ENCODE data around the gene CHRD.

CHRD gene

DNA sequence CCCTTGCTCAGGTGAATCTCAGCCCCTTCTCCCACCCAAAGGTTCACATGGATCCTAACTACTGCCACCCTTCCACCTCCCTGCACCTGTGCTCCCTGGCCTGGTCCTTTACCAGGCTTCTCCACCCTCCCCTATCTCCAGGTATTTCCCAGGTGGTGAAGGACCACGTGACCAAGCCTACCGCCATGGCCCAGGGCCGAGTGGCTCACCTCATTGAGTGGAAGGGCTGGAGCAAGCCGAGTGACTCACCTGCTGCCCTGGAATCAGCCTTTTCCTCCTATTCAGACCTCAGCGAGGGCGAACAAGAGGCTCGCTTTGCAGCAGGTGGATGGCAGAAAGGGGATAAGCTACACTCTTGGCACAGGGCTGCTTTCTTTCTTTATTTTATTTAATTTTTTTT is 37.9 kb upstream of the CHRD start:
- H3K4me1 Mint-ChIP-seq (ENCODE audit: low read depth): peaks cover 12% of the 10 kb centered on the region
- no peak overlapping the region for H3K27ac Mint-ChIP-seq
- peaks cover 3% of the 10 kb centered on the region for H3K36me3 Mint-ChIP-seq (ENCODE audit: low read depth)
- no peaks in the 10 kb centered on the region for H3K27me3 Mint-ChIP-seq
- no peaks in the 10 kb centered on the region for H3K9me3 Mint-ChIP-seq
- H3K4me3 Mint-ChIP-seq: no peak overlapping the region

DNA sequence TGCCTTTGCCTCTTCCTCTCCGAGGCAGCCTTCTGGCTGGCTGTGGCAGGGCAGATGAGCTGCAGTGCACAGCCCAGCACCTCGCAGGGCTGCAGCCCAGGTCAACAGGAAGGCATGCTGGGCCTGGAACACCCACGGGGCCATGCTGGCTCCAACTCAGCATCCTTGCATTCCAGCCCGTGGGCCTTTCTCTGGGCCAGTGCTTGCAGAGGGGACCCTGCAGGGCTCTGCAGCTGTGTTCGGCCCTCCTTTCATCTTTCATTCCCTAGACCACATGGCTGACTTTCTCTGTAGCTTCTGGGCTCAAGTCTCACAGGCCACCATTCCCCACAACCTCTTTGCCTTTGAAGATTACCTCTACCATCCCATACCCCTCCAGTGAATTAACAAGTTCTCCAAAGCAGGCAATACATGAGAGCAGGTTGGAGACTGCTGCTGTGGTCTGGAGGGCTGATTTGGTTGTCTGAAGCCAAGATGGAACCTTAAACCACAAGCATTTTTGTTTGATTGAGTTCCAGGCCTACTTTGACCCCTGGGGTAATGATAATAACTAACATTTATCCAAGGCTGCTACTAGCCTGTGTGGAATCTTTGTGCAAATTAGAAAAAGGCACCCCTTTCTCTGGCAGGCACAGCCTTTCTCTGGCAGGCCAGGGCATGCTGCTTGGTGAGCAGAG is 36.5 kb upstream of the CHRD start:
- Mint-ChIP-seq H3K4me1 (ENCODE audit: low read depth) (no peaks in the 10 kb centered on the region), H3K27me3 (no peaks in the 10 kb centered on the region)

DNA sequence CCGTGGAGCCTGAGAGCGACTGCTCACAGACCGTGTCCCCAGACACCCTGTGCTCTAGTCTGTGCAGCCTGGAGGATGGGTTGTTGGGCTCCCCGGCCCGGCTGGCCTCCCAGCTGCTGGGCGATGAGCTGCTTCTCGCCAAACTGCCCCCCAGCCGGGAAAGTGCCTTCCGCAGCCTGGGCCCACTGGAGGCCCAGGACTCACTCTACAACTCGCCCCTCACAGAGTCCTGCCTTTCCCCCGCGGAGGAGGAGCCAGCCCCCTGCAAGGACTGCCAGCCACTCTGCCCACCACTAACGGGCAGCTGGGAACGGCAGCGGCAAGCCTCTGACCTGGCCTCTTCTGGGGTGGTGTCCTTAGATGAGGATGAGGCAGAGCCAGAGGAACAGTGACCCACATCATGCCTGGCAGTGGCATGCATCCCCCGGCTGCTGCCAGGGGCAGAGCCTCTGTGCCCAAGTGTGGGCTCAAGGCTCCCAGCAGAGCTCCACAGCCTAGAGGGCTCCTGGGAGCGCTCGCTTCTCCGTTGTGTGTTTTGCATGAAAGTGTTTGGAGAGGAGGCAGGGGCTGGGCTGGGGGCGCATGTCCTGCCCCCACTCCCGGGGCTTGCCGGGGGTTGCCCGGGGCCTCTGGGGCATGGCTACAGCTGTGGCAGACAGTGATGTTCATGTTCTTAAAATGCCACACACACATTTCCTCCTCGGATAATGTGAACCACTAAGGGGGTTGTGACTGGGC is 35.1 kb upstream of the CHRD start:
- Mint-ChIP-seq H3K4me3 (no peak overlapping the region), H3K27ac (no peak overlapping the region), H3K27me3 (no peaks in the 10 kb centered on the region), H3K36me3 (ENCODE audit: low read depth) (peaks cover 3% of the 10 kb centered on the region), H3K4me1 (ENCODE audit: low read depth) (no peaks in the 10 kb centered on the region), H3K9me3 (no peaks in the 10 kb centered on the region)

More for the DNA sequence above, 36.5 kb upstream of the CHRD start:
- no peaks in the 10 kb centered on the region for H3K9me3 Mint-ChIP-seq
- H3K4me3 Mint-ChIP-seq: no peak overlapping the region
- H3K36me3 Mint-ChIP-seq (ENCODE audit: low read depth): peaks cover 3% of the 10 kb centered on the region
- no peak overlapping the region for H3K27ac Mint-ChIP-seq

DNA sequence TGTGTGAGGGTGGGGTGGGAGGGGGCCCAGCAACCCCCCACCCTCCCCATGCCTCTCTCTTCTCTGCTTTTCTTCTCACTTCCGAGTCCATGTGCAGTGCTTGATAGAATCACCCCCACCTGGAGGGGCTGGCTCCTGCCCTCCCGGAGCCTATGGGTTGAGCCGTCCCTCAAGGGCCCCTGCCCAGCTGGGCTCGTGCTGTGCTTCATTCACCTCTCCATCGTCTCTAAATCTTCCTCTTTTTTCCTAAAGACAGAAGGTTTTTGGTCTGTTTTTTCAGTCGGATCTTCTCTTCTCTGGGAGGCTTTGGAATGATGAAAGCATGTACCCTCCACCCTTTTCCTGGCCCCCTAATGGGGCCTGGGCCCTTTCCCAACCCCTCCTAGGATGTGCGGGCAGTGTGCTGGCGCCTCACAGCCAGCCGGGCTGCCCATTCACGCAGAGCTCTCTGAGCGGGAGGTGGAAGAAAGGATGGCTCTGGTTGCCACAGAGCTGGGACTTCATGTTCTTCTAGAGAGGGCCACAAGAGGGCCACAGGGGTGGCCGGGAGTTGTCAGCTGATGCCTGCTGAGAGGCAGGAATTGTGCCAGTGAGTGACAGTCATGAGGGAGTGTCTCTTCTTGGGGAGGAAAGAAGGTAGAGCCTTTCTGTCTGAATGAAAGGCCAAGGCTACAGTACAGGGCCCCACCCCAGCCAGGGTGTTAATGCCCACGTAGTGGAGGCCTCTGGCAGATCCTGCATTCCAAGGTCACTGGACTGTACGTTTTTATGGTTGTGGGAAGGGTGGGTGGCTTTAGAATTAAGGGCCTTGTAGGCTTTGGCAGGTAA is 34.3 kb upstream of the CHRD start:
- Mint-ChIP-seq H3K4me3 (no peak overlapping the region), H3K9me3 (no peaks in the 10 kb centered on the region), H3K36me3 (ENCODE audit: low read depth) (peaks cover 3% of the 10 kb centered on the region), H3K27me3 (no peaks in the 10 kb centered on the region), H3K27ac (no peak overlapping the region), H3K4me1 (ENCODE audit: low read depth) (no peaks in the 10 kb centered on the region)

DNA sequence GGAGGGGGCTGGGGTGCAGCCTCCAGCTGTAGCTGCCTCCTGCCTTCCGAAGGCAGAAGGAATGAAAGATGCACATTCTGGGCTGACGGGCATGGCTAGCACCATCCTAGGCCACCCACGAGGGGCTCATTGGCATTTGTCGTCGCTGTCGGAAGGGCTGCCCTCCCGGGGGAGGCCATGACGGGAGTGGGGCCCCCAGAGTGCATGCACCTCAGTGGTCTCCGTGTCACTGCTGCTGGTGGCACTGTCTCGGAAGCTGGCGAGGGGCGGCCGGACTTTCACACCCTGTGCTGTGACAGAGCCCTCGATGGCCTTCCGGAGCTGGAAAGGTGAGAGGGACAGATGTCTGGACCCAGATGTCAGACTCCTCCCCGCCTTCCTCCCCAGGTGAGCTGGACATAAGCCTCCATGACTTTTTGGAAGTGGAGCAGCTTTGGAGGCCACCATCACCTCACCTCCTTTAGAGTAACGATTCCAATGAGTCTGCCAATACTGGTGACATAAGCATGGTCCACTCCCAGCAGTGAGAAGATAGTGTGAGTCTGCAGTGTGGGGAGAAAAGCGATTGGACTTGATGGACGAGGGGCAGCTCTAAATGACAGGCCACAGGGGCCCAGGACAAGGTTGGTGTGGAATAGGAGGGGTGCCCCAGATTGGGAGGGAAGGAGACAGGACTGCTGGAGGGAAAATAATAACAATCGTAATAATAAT is 33.2 kb upstream of the CHRD start:
- H3K27me3 Mint-ChIP-seq: no peaks in the 10 kb centered on the region
- no peaks in the 10 kb centered on the region for H3K9me3 Mint-ChIP-seq
- no peak overlapping the region for H3K4me3 Mint-ChIP-seq
- no peaks in the 10 kb centered on the region for H3K4me1 Mint-ChIP-seq (ENCODE audit: low read depth)
- peaks cover 3% of the 10 kb centered on the region for H3K36me3 Mint-ChIP-seq (ENCODE audit: low read depth)
- no peak overlapping the region for H3K27ac Mint-ChIP-seq

DNA sequence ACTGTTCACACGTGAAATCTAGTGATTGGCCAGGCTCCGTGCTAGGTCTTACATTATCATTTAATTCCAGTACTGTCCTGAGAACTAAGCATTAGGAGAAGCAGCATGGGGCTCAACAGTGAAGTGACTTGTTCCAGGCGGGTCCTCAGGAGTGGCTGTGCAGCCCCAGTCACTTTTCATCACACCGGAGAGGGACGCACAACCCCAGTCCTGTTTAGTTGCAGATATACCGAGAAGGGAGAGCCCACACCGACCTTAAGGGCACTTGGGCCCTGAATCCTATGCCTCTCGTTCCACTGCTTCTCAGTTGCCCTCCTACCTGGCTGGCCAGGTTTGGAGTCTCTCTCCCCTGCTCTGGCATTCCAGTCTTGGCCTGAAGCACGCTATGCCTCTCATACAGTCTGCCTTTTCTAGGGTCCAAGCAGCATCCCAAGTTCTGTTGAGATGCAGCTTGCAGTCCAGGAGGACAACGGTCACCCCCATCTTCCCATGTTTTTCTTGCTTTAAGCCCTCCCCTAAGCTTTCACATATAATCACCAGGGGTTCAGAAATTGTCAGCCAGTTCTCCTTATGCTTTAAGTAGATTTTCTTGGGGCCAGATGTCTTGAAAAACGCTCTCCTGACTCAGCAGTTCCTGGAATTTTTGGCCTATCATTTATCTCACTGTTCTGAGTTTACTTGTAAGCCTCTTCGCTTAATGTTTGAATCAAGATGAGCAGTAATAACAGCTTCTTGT is 32.4 kb upstream of the CHRD start:
- no peaks in the 10 kb centered on the region for H3K4me1 Mint-ChIP-seq (ENCODE audit: low read depth)
- H3K36me3 Mint-ChIP-seq (ENCODE audit: low read depth): peaks cover 3% of the 10 kb centered on the region
- H3K9me3 Mint-ChIP-seq: no peaks in the 10 kb centered on the region
- H3K27ac Mint-ChIP-seq: no peak overlapping the region
- no peaks in the 10 kb centered on the region for H3K27me3 Mint-ChIP-seq
- H3K4me3 Mint-ChIP-seq: no peak overlapping the region

DNA sequence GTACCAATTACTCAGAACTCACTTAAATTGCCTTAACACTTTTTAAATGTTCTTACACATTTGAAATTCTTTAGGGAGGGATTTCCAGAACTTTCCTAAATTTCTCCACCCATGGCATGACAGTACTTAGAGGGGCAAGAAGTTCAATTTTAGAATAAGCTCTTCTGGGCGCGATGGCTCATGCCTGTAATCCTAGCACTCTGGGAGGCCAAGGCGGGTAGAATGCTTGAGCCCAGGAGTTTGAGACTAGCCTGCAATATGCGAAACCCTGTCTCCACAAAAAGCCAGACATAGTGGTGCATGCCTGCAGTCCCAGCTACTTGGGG is 31.8 kb upstream of the CHRD start:
- no peaks in the 10 kb centered on the region for H3K9me3 Mint-ChIP-seq
- no peaks in the 10 kb centered on the region for H3K4me1 Mint-ChIP-seq (ENCODE audit: low read depth)
- H3K4me3 Mint-ChIP-seq: no peak overlapping the region
- H3K36me3 Mint-ChIP-seq (ENCODE audit: low read depth): peaks cover 3% of the 10 kb centered on the region
- no peak overlapping the region for H3K27ac Mint-ChIP-seq
- H3K27me3 Mint-ChIP-seq: no peaks in the 10 kb centered on the region

DNA sequence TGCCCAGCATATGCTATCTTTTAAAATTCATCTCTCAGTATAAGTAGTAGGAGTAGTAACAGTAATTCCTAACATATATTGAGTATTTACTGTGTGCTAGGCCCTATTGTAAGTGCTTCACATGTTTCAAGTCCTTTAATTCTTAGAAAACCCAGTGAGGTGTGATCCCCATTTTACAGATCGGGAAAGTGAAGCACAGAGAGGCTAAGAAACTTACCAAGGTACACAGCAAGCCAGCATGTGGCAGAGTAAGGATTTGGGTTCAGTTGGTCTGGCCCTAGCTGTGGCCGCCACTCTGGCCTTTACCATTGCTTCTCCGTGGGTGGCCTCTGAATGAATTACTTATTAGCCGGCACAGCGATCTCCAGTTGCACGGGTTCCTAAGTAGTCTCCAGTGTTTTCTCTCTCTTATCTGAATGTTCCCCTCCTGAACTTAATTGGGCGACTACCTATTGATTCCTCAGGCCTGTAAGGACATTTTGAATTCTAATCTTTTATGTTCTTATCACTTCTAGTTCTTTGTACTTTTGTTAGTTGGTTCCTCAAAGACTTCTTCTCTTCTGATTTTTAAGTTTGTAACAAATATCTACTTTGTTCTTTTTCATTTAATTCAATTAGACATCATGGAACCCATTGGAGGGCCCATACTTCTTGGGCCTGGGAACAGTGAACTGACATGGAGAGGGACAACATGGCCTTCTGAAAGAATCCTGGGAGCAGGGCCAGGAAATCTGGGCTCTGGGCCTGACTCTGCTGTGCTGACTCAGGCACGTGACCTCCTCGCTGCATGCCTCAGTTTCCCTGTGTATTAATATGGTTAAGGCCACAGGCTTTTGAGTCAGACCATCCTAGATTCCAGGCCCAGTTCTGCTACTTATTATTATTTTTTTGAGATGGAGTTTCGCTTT is 30.0 kb upstream of the CHRD start:
- H3K4me3 Mint-ChIP-seq: no peak overlapping the region
- no peaks in the 10 kb centered on the region for H3K9me3 Mint-ChIP-seq
- H3K27ac Mint-ChIP-seq: no peak overlapping the region
- peaks cover 3% of the 10 kb centered on the region for H3K36me3 Mint-ChIP-seq (ENCODE audit: low read depth)
- H3K4me1 Mint-ChIP-seq (ENCODE audit: low read depth): no peaks in the 10 kb centered on the region
- H3K27me3 Mint-ChIP-seq: no peaks in the 10 kb centered on the region

DNA sequence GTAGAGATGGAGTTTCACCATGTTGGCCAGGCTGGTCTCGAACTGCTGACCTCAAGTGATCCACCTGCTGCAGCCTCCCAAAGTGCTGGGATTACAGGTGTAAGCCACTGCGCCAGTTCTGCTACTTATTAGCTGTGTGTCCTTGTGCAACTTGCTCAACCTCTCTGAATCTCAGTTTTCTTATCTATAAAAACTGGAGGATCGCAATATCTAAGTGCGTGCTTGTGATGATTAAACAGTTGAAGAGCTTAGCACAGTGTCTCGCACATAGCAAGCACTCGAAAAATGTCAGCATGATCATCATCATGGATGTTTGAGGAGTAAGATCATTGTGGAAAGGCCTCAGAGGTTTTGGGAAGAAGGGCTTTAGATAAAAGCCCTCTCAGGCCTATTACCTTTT is 29.2 kb upstream of the CHRD start:
- Mint-ChIP-seq H3K27ac (no peak overlapping the region), H3K4me1 (ENCODE audit: low read depth) (no peaks in the 10 kb centered on the region), H3K9me3 (no peaks in the 10 kb centered on the region), H3K36me3 (ENCODE audit: low read depth) (peaks cover 6% of the 10 kb centered on the region), H3K4me3 (no peak overlapping the region), H3K27me3 (no peaks in the 10 kb centered on the region)

DNA sequence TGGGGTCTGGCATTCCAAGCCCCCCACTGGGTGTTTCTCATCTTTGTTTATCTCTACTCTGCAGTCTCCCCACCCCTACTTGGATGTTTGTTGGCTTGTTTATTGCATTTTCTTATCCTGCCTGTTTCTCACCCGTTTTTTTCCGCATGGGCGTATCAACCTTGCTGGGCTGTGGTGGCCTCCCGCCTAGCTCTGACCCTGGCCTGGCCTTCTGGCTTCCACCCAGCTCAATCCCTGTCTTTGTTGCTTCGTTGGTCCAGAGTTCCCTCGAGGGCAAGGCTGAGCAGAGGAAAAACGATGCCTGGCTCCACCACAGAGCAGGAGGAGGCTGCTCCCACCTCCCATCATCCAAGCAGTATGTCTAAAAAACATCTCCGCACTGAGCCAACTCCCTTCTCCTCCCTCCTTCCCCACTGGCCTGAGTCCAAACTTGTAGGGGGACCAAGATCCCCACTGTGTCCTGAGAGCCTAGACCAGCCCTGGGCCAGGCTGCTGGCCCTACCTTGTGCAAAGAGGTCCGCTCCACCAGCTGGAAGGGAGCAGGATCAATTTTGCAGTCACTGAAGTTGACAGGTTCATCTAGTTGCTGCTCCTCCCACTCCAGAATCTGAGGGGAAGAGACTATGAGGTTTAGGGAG is 28.2 kb upstream of the CHRD start:
- no peak overlapping the region for H3K4me3 Mint-ChIP-seq

DNA sequence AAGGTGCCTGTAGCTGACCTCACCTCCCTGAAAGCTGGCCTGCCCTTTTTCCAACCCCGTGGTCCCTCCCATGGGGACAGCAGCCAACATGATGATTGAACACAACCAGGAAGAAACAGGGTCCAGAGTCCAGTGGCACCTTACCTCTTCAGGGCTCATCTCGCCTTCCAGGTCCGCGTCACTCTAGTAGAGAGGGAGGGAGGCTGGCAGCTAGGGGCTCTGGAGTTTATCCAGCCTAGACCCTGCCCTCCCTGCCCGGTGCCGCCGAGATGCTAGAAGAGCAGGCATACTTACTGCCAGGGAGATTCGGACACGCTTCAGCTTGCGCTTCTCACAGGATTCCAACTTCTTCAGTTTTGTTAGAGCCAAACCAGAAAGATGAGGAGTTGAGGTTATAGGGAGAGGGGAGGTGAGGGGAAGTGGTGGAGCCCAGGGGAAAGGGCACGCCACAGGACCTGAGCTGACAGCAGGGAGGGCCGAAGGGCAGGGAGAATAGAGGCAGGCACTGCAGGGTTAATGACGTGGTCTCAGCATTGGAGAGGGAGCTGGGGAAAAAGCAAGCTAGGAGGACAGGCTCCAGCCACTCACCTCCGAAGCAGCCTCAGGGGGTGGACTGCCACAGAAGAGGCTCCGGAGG is 27.6 kb upstream of the CHRD start:
- Mint-ChIP-seq H3K4me3 (no peak overlapping the region), H3K36me3 (ENCODE audit: low read depth) (peaks cover 6% of the 10 kb centered on the region), H3K4me1 (ENCODE audit: low read depth) (no peaks in the 10 kb centered on the region), H3K27me3 (no peaks in the 10 kb centered on the region), H3K9me3 (no peaks in the 10 kb centered on the region), H3K27ac (no peak overlapping the region)

More for the DNA sequence above, 28.2 kb upstream of the CHRD start:
- Mint-ChIP-seq H3K9me3 (no peaks in the 10 kb centered on the region), H3K27ac (no peak overlapping the region), H3K27me3 (no peaks in the 10 kb centered on the region), H3K36me3 (ENCODE audit: low read depth) (peaks cover 6% of the 10 kb centered on the region), H3K4me1 (ENCODE audit: low read depth) (no peaks in the 10 kb centered on the region)

DNA sequence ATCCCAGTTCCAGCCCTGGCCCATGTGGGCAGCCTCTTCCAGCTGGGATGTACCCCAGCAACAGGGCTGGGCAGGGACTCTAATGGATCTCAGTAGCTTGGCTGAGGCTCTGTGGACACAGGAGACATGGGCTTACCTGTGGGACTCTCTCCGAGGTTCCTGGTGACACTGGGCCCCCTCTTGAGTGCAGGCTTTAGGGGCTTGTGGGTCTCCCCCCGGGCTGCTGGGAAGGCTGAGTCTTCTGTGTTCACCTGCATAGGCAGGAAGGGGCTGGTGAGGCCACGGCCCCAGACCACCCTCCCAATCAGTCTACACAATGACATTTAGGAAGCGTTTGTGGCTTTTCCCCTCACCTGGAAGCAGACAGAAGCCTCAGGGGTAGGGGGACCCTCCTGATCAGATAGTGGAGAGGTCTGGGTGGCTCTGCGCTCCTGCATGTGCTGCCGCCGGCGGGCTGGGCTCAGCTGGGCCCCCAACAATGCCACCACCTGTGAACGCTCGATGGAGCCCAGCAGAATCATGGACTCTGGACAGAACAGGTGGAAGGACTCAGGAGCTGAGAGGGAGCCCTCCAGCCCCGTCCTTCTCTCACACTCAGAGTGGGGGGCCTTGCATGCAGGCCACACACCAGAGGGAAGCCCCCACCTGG is 26.8 kb upstream of the CHRD start:
- no peak overlapping the region for H3K4me3 Mint-ChIP-seq
- H3K27ac Mint-ChIP-seq: no peak overlapping the region

More for the DNA sequence above, 26.8 kb upstream of the CHRD start:
- H3K27me3 Mint-ChIP-seq: no peaks in the 10 kb centered on the region
- H3K36me3 Mint-ChIP-seq (ENCODE audit: low read depth): peaks cover 6% of the 10 kb centered on the region
- no peaks in the 10 kb centered on the region for H3K9me3 Mint-ChIP-seq
- H3K4me1 Mint-ChIP-seq (ENCODE audit: low read depth): no peaks in the 10 kb centered on the region

All from stimulated activated naive CD8-positive, alpha-beta T cell treated with anti-CD3 and anti-CD28 coated beads, Interleukin-15, Interleukin-2, amounts not matched to agents 100 ng/mL and 50 ng/mL, for 24 hours (primary cell).